Vagina (tissue), 2 donors: ENCODE results near the gene TMEM208.

Source experiments
- CTCF ChIP-seq, 3 experiments: fragments of 450-650 bp in 2 of 3; fragments of 200-600 bp in 1 of 3; sonication (generic) in 1 of 3; IDR thresholded peaks; one replicate each; pipeline ENCODE4 v1.5.1; 2017 to 2019; ENCODE audit warnings: antibody characterized with exemption in 3 of 3, mild to moderate bottlenecking in 2 of 3, moderate library complexity in 2 of 3
- POLR2A ChIP-seq, 2 donors: fragments of 450-650 bp; IDR thresholded peaks; one replicate each; pipeline ENCODE4 v1.6.1; 2017; ENCODE audit warnings: antibody characterized with exemption in 2 of 2, mild to moderate bottlenecking in 2 of 2, moderate library complexity in 2 of 2
- POLR2AphosphoS5 ChIP-seq, 2 donors: sonication (generic); formaldehyde crosslinking; IDR thresholded peaks; one replicate each; pipeline ENCODE4 v1.9.0; 2017; ENCODE audit warnings: antibody characterized with exemption in 2 of 2, mild to moderate bottlenecking in 2 of 2, low read depth in 1 of 2; ENCODE audit not compliant: insufficient read depth in 1 of 2

- no peak for TF ChIP-seq CTCF (IDR thresholded peaks at IDR 0.05)
- no peak for TF ChIP-seq POLR2A (IDR thresholded peaks at IDR 0.05)
- TF ChIP-seq POLR2AphosphoS5 (IDR thresholded peaks at IDR 0.05; ENCODE audit: insufficient read depth in 1 of 2, low read depth in 1 of 2): no peak
Measured at GRCh38 chr16:67193536-67193935, 33.4 kb upstream of the TMEM208 start.
